ENCODE measurements around the gene IFI35. TPM values are rescaled to one million over a fixed set of nuclear protein-coding genes. Genes with fewer than 3 reads are reported as not detected.

The IFI35 gene
- total RNA-seq, 1 experiment from 2014 or later, result 42.6 TPM

GRCh38 chr17:42979511-42980273, 26.9 kb upstream of the IFI35 start, which contains the start of gene PTGES3L:
Gene PTGES3L (minus strand): TSS chr17:42980080. CDS start chr17:42980053, 27 bp downstream.
- no TSS peak for BruUV-seq (replicated peaks)
- no peak for TF ChIP-seq REST (IDR thresholded peaks at IDR 0.05; ENCODE audit: insufficient read depth in 1 of 2, low read depth in 2 of 2, low read length in 1 of 2)
- TF ChIP-seq SIN3A (IDR thresholded peaks at IDR 0.05; ENCODE audit: borderline replicate concordance, insufficient read depth, low read depth, low read length), result no peak
- no peak for TF ChIP-seq TCF7L2 (IDR thresholded peaks at IDR 0.05; ENCODE audit: low read depth, low read length)
- no peak for TF ChIP-seq POLR2AphosphoS5 (IDR thresholded peaks at IDR 0.05; ENCODE audit: low read depth, low read length)
- TF ChIP-seq CTCF (IDR thresholded peaks at IDR 0.05), result no peak
- H3K9me3 ChIP-seq (ENCODE audit: control insufficient read depth, insufficient read depth, low read depth, low read length), result no peaks in the 10 kb centered on the region
- in situ Hi-C loops (cut with HindIII; ENCODE audit: low pct_unique_long_range_greater_than_20kb, low sequenced_read_pairs), result no loop called here
- CTCF ChIA-PET, result no interaction called here
- H3K4me1 ChIP-seq (ENCODE audit: control insufficient read depth, insufficient read depth, low read length), result peaks cover 14% of the 10 kb centered on the region; the same call in 1 of the 2 replicates
- ATAC-seq (peak; percentile 55), DNase-seq (ENCODE audit: low read depth, low spot score) (no peak)
- POLR2A ChIA-PET, result interaction anchor here (1.0 kb wide), 1 partner anchor 19 kb away, joined by 4 read pairs; the partner anchor contains the start of gene RPL27
- no peaks in the 10 kb centered on the region for H3K27me3 ChIP-seq (ENCODE audit: control insufficient read depth, insufficient read depth, low read length)
- intact Hi-C loops (cut with micrococcal nuclease; ENCODE audit: unreplicated experiment), result no loop called here
- H3K36me3 ChIP-seq (ENCODE audit: control insufficient read depth, insufficient read depth, low read length), result no peaks in the 10 kb centered on the region; the same call in 1 of the 2 replicates
- peak within 1 kb of the TSS; percentile 76 for H3K27ac ChIP-seq (ENCODE audit: low read length)
- H3K4me3 ChIP-seq (ENCODE audit: low read depth in 2 of 2, low read length in 2 of 2), result peak within 1 kb of the TSS; percentile 68 to 78

- peaks cover 14% of the 10 kb centered on the region; the same call in 1 of the 2 replicates for H3K4me1 ChIP-seq (ENCODE audit: control insufficient read depth, insufficient read depth, low read length)
- intact Hi-C loops (cut with micrococcal nuclease; ENCODE audit: unreplicated experiment), result no loop called here
- in situ Hi-C loops (cut with HindIII; ENCODE audit: low pct_unique_long_range_greater_than_20kb, low sequenced_read_pairs), result no loop called here
- no peaks in the 10 kb centered on the region for H3K9me3 ChIP-seq (ENCODE audit: control insufficient read depth, insufficient read depth, low read depth, low read length)
- ATAC-seq (peak; percentile 96), DNase-seq (ENCODE audit: low read depth, low spot score) (no peak)
- ChIA-PET CTCF (no interaction called here), POLR2A (interaction anchor here (1.0 kb wide), 1 partner anchor 18 kb away, joined by 4 read pairs; the partner anchor contains the start of gene RPL27)
- no peaks in the 10 kb centered on the region; the same call in none of the 2 replicates for H3K36me3 ChIP-seq (ENCODE audit: control insufficient read depth, insufficient read depth, low read length)
- no TSS peak for BruUV-seq (replicated peaks)
- peak within 1 kb of the TSS; percentile 76 for H3K27ac ChIP-seq (ENCODE audit: low read length)
- H3K27me3 ChIP-seq (ENCODE audit: control insufficient read depth, insufficient read depth, low read length), result no peaks in the 10 kb centered on the region
- peak within 1 kb of the TSS; percentile 68 to 78 for H3K4me3 ChIP-seq (ENCODE audit: low read depth in 2 of 2, low read length in 2 of 2)
- TF ChIP-seq REST (IDR thresholded peaks at IDR 0.05; ENCODE audit: insufficient read depth in 1 of 2, low read depth in 2 of 2, low read length in 1 of 2) (no peak), SIN3A (IDR thresholded peaks at IDR 0.05; ENCODE audit: borderline replicate concordance, insufficient read depth, low read depth, low read length) (0 out of 2 replicates have a peak, but pooled peaks have one; percentile 67), POLR2AphosphoS5 (IDR thresholded peaks at IDR 0.05; ENCODE audit: low read depth, low read length) (peak; percentile 54; the same call in 1 of the 2 replicates), CTCF (IDR thresholded peaks at IDR 0.05) (no peak), TCF7L2 (IDR thresholded peaks at IDR 0.05; ENCODE audit: low read depth, low read length) (no peak)
Observed at GRCh38 chr17:42980274-42980765, 26.3 kb upstream of the IFI35 start, which contains the start of gene RUNDC1. Gene RUNDC1 (plus strand): TSS chr17:42980565. CDS start chr17:42980577, 12 bp downstream.

All from Panc1 (cell line).